SK-N-SH treated with all-trans-retinoic acid at 6 μM for 48 hours (cell line): Measurements from ENCODE around the gene CRYBB2.

Experiments
- ARNTL ChIP-seq: fragments of 450-650 bp; formaldehyde crosslinking; IDR thresholded peaks from 2 replicates; pipeline ENCODE4 v1.5.0; 2020; ENCODE audit warnings: low read depth, mild to moderate bottlenecking, moderate library complexity, borderline replicate concordance
- BACH2 ChIP-seq: fragments of 250-450 bp; sonication (Bioruptor Pico); IDR thresholded peaks from 2 replicates; pipeline ENCODE4 v1.9.0; 2021; ENCODE audit warnings: mild to moderate bottlenecking, borderline replicate concordance
- CREB5 ChIP-seq: fragments of 250-450 bp; sonication (Bioruptor Pico); IDR thresholded peaks from 2 replicates; pipeline ENCODE4 v1.5.1; 2020; ENCODE audit warnings: low read depth, mild to moderate bottlenecking, moderate library complexity
- PATZ1 ChIP-seq: fragments of 250-450 bp; sonication (Bioruptor Pico); IDR thresholded peaks from 2 replicates; pipeline ENCODE4 v1.8.0; 2020; ENCODE audit warnings: mild to moderate bottlenecking, moderate library complexity, borderline replicate concordance
- TOX ChIP-seq: fragments of 250-450 bp; sonication (Bioruptor Pico); IDR thresholded peaks from 2 replicates; pipeline ENCODE4 v1.8.0; 2021; ENCODE audit warnings: mild to moderate bottlenecking, moderate library complexity, borderline replicate concordance
- ZFP3 ChIP-seq: fragments of 250-450 bp; sonication (Bioruptor Pico); IDR thresholded peaks from 2 replicates; pipeline ENCODE4 v1.5.0; 2020; ENCODE audit warnings: mild to moderate bottlenecking, moderate library complexity
- ZNF565 ChIP-seq: fragments of 450-650 bp; formaldehyde crosslinking; conservative IDR thresholded peaks from 2 replicates; pipeline ENCODE4 v1.5.0; 2020; ENCODE audit warnings: low read depth, mild to moderate bottlenecking, moderate library complexity
- ZNF70 ChIP-seq: fragments of 450-650 bp; formaldehyde crosslinking; IDR thresholded peaks from 2 replicates; pipeline ENCODE4 v1.5.0; 2020; ENCODE audit warnings: mild to moderate bottlenecking, moderate library complexity

GRCh38 chr22:25212337-25212736 lies 7.1 kb upstream of the CRYBB2 start:
- TF ChIP-seq ZNF565 (CRISPR knock-in tag): no peak
- TF ChIP-seq PATZ1: no peak
- no peak for TF ChIP-seq BACH2
- no peak for TF ChIP-seq ZFP3 (CRISPR knock-in tag)
- TF ChIP-seq ZNF70 (CRISPR knock-in tag): no peak
- no peak for TF ChIP-seq ARNTL (CRISPR knock-in tag)
- no peak for TF ChIP-seq TOX (CRISPR knock-in tag)
- no peak for TF ChIP-seq CREB5 (CRISPR knock-in tag)
